Non-pigmented ciliary epithelial cell (primary cell): Measurements from ENCODE around the gene C22orf39.

Source experiments
- DNase-seq: peaks from one replicate; pipeline ENCODE4 v3.0.0-alpha.2; 2010; ENCODE audit warnings: low read depth

C22orf39 gene

DNA sequence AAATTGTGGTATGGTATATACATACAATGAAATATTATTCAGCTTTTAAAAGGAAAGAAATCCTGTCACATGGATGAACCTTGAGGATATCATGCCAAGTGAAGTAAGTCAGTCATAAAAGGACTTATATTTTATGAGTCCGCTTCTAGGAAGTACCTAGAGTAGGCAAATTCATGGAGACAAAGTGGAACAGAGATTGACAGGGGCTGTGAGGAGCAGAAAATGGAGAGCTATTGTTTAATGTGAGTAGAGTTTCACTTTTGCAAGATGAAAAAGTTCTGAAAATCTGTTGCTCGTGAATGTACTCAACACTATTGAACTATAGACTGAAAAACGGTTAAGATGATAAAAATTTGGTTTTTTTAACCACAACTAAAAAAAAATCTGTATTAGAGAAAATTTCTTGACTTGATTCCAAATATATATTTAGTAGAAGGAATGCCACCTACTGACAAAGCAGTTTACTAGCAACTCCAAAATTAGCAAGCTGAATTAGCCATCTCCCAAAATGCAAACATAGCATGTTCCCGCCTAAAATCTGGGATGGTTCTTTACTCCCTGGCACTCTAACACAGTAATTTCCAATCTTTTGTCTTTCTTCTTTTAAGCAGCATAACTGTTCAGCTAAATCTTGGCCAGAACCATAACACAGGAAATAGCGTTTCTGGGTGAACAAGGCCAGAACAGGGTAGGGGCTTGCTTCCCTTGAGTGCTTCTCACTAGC, 30.0 kb upstream of the C22orf39 start:
- no peak for DNase-seq

DNA sequence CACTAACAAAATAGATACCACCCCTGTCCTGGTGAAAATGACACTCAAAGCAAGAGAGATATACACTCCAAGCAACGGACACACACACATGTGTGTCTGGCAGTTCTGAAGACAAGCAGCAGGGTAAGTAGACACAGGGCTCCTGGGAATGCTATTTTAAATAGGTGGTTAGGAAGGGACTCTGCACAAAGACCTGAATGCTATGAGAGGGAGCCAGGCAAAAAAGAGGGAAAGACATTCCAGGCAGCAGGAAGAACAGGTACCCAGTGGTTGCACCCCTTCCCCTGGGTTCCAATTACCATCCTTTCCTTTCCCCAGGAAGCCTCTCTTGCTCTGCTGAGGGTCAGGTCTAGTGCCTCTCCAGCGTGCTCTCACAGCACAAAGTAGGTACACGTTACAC, 28.5 kb upstream of the C22orf39 start:
- DNase-seq = no peak

- no peak for DNase-seq
These were observed 26.1 kb upstream of the C22orf39 start for GRCh38 chr22:19473578-19473977.

GRCh38 chr22:19472233-19472632, 24.7 kb upstream of the C22orf39 start:
- no peak for DNase-seq

DNA sequence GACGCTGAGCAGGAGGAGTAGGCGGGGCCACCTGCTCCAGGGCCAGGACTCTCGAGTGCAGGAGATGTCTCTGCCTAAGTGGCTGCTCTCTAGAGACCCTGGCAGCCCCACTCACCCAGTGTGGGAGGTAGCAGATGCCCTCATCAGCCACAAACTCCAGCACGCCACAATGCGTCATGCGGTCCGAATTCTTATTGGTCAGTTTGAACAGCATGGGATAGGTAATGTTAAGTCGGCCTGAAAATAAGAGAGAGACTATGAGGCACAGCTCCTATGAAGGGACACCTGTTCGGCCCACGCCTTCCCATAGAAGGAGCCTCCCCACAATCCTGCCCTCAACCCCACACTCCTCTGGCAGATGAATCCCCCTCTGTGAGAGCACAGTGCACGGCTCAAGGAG, 24.1 kb upstream of the C22orf39 start:
- DNase-seq = no peak

DNA sequence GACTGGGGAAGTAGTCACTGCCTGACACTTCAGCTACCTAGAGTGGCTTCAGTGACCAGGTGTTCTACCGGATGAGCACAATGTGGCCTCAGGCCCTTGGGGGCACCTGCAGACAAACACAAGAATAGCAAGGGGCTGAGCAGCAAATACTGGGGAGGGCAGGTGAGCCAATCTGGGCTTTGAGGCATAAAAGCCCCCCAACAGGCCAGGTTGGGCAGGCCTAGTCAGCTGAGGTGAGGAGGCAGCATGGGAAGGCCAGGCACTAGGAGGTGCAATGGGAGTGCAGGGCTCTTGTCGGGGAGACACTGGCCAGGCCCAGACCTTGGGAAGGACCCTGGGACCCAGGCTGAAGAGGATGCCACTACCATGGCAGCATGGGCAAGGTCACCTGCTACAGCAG, 22.5 kb upstream of the C22orf39 start:
- no peak for DNase-seq

- no peak for DNase-seq
These were observed 21.9 kb upstream of the C22orf39 start for GRCh38 chr22:19469421-19469820.

GRCh38 chr22:19467912-19468311, 20.4 kb upstream of the C22orf39 start:
- DNase-seq = no peak

DNA sequence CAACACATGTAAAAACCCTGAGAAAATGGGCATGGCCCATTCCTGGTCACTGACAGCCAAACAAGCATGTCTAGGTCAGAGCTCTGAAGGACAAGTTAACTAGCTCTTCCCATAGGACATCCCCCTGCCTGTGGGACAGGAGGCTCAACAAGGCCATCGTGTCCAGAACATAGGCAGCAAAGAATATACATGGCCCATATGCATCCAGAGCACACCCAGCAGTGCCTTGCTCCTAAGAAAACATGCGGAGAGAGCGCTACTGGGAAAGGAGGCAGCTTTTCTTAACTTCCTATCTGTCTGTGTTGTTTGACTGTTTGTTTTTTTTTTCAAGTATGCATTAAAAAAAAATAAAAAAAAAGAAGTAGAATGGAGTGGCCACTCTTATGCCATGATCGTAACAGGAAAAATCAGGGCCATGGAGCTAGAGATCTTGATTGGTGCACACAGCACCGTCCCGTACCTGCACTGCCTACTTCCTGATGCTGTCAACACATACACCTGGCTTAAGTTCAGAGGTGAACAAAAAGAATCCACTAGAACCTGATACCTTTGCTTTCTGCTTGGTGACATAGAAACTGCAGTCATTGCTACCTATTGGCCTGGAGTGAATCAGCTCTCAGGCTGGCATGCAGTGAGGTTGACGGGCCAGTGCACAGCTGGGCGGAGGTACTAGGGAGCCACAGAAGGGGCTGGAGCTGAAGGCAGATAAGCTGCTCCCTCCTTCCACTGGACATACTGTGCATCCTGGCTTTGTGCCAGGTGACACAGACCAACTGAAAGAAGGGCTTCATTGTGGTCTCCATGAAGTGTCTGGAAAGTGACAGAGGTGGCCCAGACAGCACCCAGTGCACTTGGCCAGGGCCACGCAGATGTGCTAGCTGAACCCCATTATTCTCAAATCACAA, 19.6 kb upstream of the C22orf39 start:
- DNase-seq = no peak

GRCh38 chr22:19466126-19466716, 18.7 kb upstream of the C22orf39 start:
- DNase-seq = no peak

DNA sequence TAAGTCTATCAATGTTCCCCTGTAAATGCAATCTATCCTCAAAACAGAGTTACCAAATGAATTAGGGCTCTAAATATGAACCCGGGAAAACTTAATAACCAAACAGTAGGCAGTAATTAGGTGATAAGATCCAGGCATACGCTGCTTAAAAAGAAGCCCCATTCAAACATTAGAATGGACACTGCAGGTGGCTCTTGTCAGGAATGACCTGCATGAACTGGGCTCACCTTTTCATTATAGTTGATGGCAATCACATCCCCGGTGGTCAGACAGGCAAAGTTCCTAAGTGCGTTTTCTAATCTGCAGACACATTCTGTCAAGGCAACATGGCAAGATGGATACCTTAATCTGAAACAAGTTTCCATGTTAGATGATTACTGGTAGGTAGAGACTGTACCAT, 17.5 kb upstream of the C22orf39 start:
- no peak for DNase-seq

DNA sequence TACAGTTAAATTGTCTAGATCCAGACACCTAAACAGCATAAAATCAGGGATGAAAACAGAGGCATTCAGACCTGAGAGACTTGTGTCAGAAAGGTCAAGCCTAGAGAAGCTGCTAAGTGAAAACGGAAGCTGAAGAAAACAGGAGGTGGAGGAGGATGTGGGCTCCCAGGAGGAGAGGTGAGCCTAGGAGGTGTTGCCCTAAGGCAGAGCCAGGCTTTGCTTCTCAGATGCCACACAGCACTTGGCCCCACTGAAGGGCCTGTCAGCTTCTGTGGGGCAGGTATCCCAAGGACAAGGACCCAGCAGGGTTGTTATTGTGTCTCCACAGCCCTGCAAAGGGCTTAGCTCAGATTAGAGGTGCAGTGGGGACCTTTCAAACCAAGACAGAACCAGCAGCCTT, 17.0 kb upstream of the C22orf39 start:
- no peak for DNase-seq

DNA sequence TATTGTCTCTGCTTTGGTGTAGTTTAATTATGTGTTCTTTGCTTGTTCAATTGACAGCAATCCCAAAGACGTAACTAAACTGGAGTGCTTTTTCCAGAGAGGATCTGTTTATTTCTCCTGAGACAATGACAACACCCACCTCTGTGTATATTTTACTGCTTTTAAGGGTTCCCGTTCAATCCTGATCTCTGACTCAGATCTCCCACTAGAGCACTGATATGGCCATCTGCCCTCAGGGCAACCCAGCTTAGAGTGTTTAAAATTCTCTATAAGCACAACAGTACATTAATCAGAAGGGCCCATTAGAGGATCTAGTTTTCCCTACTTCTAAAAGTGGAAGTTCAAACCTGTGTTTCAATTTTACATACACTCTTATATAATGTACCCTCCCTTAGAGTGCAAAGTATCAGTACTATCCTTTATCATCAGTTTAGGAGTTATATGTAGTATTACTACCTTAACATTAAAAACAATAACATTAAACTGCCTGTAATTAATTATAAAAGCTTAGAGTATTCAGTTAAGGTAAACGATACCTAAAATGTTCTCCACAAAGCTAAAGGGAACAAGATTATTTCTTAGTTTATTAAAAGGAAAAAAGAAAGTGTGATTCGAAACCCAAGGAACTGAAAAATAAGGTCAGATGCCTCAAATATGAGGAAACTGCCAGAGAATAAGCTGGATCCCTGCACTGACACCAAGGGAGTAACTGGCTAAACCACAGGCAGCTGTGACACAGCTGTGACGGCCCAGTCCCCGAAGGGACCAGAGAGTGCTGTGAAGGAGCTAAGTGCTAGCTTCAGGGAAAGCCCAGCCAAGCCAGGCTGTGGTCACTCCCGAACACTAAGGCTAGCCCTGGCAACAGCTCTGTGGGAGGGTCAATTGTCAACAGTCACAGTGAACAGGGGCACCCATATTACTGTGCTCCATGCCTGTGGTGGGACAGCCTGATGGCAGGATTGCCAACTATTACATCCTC, 16.3 kb upstream of the C22orf39 start:
- no peak for DNase-seq

DNA sequence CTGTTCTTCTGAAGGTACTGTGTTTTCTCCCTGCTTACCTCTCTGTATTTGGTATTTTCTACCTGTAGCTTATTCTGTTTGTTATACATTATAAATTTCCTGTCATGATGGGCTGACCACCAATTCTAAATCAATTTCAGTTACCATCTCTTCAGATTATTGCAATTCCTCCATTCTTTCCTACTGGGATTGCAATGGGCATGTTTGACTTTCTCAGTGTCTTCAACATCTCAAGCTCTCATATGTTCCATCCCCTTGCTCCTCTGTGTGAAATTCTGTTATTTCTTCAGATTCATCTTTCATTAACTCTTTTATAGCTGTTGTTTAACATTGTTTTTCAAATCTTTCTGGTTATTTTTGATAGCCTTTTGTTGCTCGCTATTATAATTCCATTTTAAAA, 15.5 kb upstream of the C22orf39 start:
- DNase-seq = no peak

GRCh38 chr22:19461506-19461905, 14.0 kb upstream of the C22orf39 start:
- DNase-seq = no peak

- DNase-seq = no peak
These were observed 12.5 kb upstream of the C22orf39 start for GRCh38 chr22:19460036-19460435.

DNA sequence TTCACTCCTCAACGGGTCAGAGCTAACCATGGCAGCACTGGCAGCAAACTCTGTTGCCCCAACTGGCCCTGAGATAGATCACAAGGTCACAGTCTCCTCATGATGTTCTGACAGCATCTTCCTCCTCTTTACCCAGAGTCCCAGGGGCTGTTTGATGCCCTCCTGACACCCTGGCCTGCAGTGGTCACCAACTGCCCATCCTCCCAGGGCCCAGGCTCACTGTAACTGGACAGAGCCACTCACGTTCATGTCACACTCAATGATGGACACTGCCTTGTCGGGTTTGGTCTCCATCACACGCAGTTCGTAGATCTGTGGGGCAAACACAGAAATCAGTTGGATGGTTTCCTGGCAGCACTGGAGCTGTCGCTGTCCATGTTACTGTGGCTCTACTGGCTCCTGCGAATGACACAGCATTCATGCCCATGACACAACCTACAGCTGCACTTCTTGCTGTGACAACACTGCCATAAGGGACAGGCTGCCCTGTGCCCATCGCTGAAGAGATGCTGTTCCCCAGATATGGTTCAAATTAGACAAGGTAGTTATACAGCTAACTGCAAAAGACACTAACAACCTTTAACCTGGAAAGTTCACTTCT, 10.4 kb upstream of the C22orf39 start:
- no peak for DNase-seq

DNA sequence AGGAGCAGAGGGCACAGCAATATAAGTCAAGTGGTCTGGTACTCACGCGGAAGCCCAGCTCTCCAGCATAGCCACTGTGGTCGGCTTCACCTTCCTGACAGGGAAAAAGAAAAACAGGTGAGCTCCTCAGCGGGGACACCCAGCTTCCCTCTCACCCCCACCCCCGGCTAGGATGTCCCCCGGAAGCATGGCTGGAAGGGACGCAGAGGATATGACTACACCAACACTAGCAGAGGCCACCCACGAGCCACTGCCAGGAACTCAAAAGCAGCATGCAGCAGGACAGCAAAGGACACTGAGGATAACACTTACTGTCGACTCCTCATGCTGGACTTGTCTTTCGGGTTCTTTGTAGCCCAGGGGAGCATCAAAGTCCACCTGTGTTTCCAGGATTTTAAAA, 9.0 kb upstream of the C22orf39 start:
- DNase-seq = no peak

DNA sequence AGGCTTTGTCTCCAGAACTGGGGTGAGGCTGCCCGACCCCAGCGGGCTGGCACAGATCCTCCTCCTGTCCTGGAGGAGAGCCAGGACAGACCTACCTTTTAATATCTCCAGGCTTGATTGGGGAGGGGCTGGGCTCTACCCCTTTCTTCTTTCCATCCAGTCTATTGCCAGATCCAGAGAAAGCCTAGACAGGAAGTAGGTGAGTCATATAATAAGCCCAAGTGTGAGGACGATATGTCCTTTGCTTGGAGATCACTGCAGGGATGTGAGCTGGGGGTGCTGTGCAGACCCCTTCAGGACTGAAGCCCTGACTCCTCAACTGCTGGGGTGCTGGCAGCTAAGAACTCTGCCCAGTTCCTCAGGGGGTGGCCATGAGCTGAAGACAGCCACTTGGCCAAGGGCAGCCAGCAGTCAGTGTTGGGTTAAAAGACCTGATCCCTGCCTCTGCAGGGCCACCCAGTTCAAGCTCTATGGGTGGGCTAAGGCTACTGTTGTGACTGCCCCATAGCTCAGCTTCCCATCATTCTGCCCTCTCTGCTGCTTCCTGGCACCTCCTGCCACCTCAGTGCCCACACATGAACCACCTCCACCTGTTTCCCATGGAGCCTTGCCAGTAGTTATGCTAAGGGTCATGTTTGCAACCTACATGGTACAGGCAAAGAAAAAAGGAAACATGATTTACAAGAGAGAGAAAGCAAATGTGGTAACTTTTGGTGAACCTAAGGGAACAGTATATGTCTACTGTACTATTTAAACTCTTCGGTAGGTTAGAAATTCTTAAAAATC, 8.3 kb upstream of the C22orf39 start:
- DNase-seq = no peak

GRCh38 chr22:19455033-19455432, 7.5 kb upstream of the C22orf39 start:
- DNase-seq = no peak

DNA sequence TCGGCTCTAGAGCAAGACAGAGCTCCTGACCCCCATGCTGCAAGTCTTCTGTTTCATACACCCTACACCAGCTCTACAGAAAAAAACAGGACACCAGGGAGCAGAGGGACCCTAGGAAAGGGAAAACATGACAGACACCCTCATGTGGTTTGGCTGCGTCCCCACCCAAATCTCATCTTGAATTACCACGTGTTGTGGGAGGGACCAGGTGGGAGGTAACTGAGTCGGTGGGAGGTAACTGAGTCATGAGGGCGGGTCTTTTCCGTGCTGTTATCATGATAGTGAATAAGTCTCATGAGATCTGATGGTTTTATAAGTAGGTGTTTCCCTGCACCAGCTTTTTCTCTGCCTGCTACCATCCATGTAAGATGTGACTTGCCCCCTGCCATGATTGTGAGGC, 6.6 kb upstream of the C22orf39 start:
- DNase-seq = no peak
